ENCODE data around the gene TCF4. TPM values are rescaled to one million over a fixed set of nuclear protein-coding genes. Genes with fewer than 3 reads are reported as not detected.

Gene TCF4
- total RNA-seq, 1 donor from 2014 or later, result 115 TPM

GRCh38 chr18:55455938-55456337 lies 132.1 kb downstream of the TCF4 start:
- H3K4me2 ChIP-seq (ENCODE audit: low read length), result no peak overlapping the region
- no peak overlapping the region for H3K4me3 Mint-ChIP-seq (ENCODE audit: unreplicated experiment)
- peaks cover 4% of the 10 kb centered on the region for H3K36me3 Mint-ChIP-seq (ENCODE audit: low read depth, unreplicated experiment)
- peaks cover 54% of the 10 kb centered on the region for H3K79me2 ChIP-seq (ENCODE audit: insufficient read depth, low read length)
- H3K27me3 ChIP-seq (ENCODE audit: insufficient read depth, low read length), result no peaks in the 10 kb centered on the region
- TF ChIP-seq, protein P1, sequence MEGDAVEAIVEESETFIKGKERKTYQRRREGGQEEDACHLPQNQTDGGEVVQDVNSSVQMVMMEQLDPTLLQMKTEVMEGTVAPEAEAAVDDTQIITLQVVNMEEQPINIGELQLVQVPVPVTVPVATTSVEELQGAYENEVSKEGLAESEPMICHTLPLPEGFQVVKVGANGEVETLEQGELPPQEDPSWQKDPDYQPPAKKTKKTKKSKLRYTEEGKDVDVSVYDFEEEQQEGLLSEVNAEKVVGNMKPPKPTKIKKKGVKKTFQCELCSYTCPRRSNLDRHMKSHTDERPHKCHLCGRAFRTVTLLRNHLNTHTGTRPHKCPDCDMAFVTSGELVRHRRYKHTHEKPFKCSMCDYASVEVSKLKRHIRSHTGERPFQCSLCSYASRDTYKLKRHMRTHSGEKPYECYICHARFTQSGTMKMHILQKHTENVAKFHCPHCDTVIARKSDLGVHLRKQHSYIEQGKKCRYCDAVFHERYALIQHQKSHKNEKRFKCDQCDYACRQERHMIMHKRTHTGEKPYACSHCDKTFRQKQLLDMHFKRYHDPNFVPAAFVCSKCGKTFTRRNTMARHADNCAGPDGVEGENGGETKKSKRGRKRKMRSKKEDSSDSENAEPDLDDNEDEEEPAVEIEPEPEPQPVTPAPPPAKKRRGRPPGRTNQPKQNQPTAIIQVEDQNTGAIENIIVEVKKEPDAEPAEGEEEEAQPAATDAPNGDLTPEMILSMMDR (IDR thresholded peaks at IDR 0.05; ENCODE audit: insufficient read depth, low read depth, low read length), result no peak
- TF ChIP-seq EZH2 (IDR thresholded peaks at IDR 0.05; ENCODE audit: insufficient read depth, low read length), result no peak
- peaks cover 21% of the 10 kb centered on the region for H3K4me1 Mint-ChIP-seq (ENCODE audit: low read depth, unreplicated experiment)
- no peak overlapping the region for H3K4me3 ChIP-seq (ENCODE audit: insufficient read depth, low read depth, low read length)
- H2AFZ ChIP-seq (ENCODE audit: low read depth, low read length), result no peak overlapping the region
- peak; percentile 22 for DNase-seq (ENCODE audit: low read depth)
- H3K27ac ChIP-seq (ENCODE audit: low read depth, low read length), result no peak overlapping the region
- no peaks in the 10 kb centered on the region for H3K27me3 Mint-ChIP-seq (ENCODE audit: low read depth, unreplicated experiment)
- no peak overlapping the region for H3K27ac Mint-ChIP-seq (ENCODE audit: unreplicated experiment)
- H3K4me1 ChIP-seq (ENCODE audit: insufficient read depth, low read length), result peaks cover 3% of the 10 kb centered on the region
- H3K9ac ChIP-seq (ENCODE audit: low read length), result no peak overlapping the region
- H4K20me1 ChIP-seq (ENCODE audit: insufficient read depth, low read length), result peaks cover 33% of the 10 kb centered on the region
- H3K36me3 ChIP-seq (ENCODE audit: insufficient read depth, low read length), result peaks cover 15% of the 10 kb centered on the region
- FAIRE-seq, result no peak
- H3K9me3 Mint-ChIP-seq (ENCODE audit: unreplicated experiment), result no peaks in the 10 kb centered on the region
- H3K9me3 ChIP-seq (ENCODE audit: insufficient read depth, low read depth, low read length), result no peaks in the 10 kb centered on the region

- Histone ChIP-seq H4K20me1 (ENCODE audit: insufficient read depth, low read length) (peaks cover 53% of the 10 kb centered on the region), H3K27me3 (ENCODE audit: insufficient read depth, low read length) (no peaks in the 10 kb centered on the region), H3K79me2 (ENCODE audit: insufficient read depth, low read length) (peaks cover 77% of the 10 kb centered on the region), H3K27ac (ENCODE audit: low read depth, low read length) (no peak overlapping the region), H3K4me2 (ENCODE audit: low read length) (no peak overlapping the region), H3K4me3 (ENCODE audit: insufficient read depth, low read depth, low read length) (no peak overlapping the region), H3K9ac (ENCODE audit: low read length) (no peak overlapping the region), H2AFZ (ENCODE audit: low read depth, low read length) (no peak overlapping the region), H3K9me3 (ENCODE audit: insufficient read depth, low read depth, low read length) (no peaks in the 10 kb centered on the region), H3K4me1 (ENCODE audit: insufficient read depth, low read length) (peaks cover 3% of the 10 kb centered on the region), H3K36me3 (ENCODE audit: insufficient read depth, low read length) (no peaks in the 10 kb centered on the region)
- H3K4me3 Mint-ChIP-seq (ENCODE audit: unreplicated experiment), result no peak overlapping the region
- H3K27ac Mint-ChIP-seq (ENCODE audit: unreplicated experiment), result no peak overlapping the region
- TF ChIP-seq EZH2 (IDR thresholded peaks at IDR 0.05; ENCODE audit: insufficient read depth, low read length), result no peak
- TF ChIP-seq, protein P1 (IDR thresholded peaks at IDR 0.05; ENCODE audit: insufficient read depth, low read depth, low read length), result no peak
- FAIRE-seq (no peak), DNase-seq (ENCODE audit: low read depth) (peak; percentile 54)
- peaks cover 16% of the 10 kb centered on the region for H3K4me1 Mint-ChIP-seq (ENCODE audit: low read depth, unreplicated experiment)
- H3K9me3 Mint-ChIP-seq (ENCODE audit: unreplicated experiment), result no peaks in the 10 kb centered on the region
- no peaks in the 10 kb centered on the region for H3K27me3 Mint-ChIP-seq (ENCODE audit: low read depth, unreplicated experiment)
- H3K36me3 Mint-ChIP-seq (ENCODE audit: low read depth, unreplicated experiment), result no peaks in the 10 kb centered on the region
Observed at GRCh38 chr18:55453186-55453585, 134.8 kb downstream of the TCF4 start.

DNA sequence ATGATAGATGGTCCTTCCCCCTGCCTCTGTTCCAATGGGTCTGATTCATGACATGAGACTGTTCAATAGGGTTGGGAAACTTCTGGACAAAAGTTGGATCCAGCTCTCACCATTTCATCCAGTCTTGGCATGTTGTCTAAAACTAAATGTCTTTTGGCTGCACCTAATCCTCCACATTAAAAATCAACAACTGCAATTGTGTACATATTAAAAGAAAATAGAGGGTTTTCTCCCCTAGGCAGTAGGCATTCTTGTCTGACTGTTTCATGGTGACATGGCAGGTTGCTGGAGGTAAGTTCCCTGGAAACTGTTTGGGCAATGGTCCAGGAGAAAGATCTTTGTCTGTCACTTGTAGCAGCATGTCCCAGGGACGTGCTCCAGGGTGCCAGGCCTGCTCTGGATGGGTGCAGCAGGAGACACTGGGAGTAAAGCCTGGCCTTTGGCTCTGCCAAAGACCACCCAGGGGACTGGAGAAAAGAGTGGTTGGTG lies 135.8 kb downstream of the TCF4 start:
- Histone ChIP-seq H3K4me3 (ENCODE audit: insufficient read depth, low read depth, low read length) (no peak overlapping the region), H3K27me3 (ENCODE audit: insufficient read depth, low read length) (no peaks in the 10 kb centered on the region), H3K36me3 (ENCODE audit: insufficient read depth, low read length) (no peaks in the 10 kb centered on the region), H3K4me2 (ENCODE audit: low read length) (no peak overlapping the region), H3K27ac (ENCODE audit: low read depth, low read length) (no peak overlapping the region), H3K79me2 (ENCODE audit: insufficient read depth, low read length) (peaks cover 78% of the 10 kb centered on the region), H2AFZ (ENCODE audit: low read depth, low read length) (no peak overlapping the region), H3K9ac (ENCODE audit: low read length) (no peak overlapping the region), H3K4me1 (ENCODE audit: insufficient read depth, low read length) (peaks cover 3% of the 10 kb centered on the region), H4K20me1 (ENCODE audit: insufficient read depth, low read length) (peaks cover 57% of the 10 kb centered on the region), H3K9me3 (ENCODE audit: insufficient read depth, low read depth, low read length) (no peaks in the 10 kb centered on the region)
- DNase-seq (ENCODE audit: low read depth) (peak; percentile 35), FAIRE-seq (no peak)
- Mint-ChIP-seq H3K27me3 (ENCODE audit: low read depth, unreplicated experiment) (no peaks in the 10 kb centered on the region), H3K36me3 (ENCODE audit: low read depth, unreplicated experiment) (no peaks in the 10 kb centered on the region), H3K4me3 (ENCODE audit: unreplicated experiment) (no peak overlapping the region), H3K27ac (ENCODE audit: unreplicated experiment) (no peak overlapping the region), H3K9me3 (ENCODE audit: unreplicated experiment) (no peaks in the 10 kb centered on the region), H3K4me1 (ENCODE audit: low read depth, unreplicated experiment) (peaks cover 17% of the 10 kb centered on the region)
- TF ChIP-seq, protein P1 (IDR thresholded peaks at IDR 0.05; ENCODE audit: insufficient read depth, low read depth, low read length), result no peak
- no peak for TF ChIP-seq EZH2 (IDR thresholded peaks at IDR 0.05; ENCODE audit: insufficient read depth, low read length)
